ENCODE measurements around the gene PDZD11. TPM values are rescaled to one million over a fixed set of nuclear protein-coding genes. Genes with fewer than 3 reads are reported as not detected.
"Not testable (repeated sequence)": the region's sequence is repeated elsewhere in the genome, so short reads cannot be mapped to it uniquely, and the experiment has no call there.

PDZD11 gene
- total RNA-seq, 1 donor from 2014 or later: 31.5 TPM

DNA sequence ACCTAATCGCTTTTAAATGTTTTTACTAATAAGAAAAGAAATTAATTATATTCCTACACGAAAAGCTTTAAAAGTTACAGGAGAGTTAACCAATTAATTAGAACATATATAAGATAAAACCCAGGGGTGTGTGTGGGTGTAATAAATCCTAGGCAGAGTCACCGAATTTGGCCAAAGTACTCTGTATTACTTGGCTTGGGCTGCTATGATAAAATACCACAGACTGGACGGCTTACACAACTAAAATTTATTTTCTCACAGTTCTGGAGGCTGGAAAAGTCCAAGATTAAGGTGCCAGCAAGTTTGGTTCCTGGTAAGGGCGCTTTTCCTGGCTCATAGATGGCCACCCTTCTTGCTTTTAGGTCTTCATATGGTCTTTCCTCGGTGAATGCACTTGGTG, 44.8 kb downstream of the PDZD11 start:
- no peak for DNase-seq (ENCODE audit: low read depth)
- TF ChIP-seq, protein P1, sequence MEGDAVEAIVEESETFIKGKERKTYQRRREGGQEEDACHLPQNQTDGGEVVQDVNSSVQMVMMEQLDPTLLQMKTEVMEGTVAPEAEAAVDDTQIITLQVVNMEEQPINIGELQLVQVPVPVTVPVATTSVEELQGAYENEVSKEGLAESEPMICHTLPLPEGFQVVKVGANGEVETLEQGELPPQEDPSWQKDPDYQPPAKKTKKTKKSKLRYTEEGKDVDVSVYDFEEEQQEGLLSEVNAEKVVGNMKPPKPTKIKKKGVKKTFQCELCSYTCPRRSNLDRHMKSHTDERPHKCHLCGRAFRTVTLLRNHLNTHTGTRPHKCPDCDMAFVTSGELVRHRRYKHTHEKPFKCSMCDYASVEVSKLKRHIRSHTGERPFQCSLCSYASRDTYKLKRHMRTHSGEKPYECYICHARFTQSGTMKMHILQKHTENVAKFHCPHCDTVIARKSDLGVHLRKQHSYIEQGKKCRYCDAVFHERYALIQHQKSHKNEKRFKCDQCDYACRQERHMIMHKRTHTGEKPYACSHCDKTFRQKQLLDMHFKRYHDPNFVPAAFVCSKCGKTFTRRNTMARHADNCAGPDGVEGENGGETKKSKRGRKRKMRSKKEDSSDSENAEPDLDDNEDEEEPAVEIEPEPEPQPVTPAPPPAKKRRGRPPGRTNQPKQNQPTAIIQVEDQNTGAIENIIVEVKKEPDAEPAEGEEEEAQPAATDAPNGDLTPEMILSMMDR (IDR thresholded peaks at IDR 0.05; ENCODE audit: insufficient read depth, low read length, poor library complexity, severe bottlenecking): no peak
- H3K36me3 ChIP-seq (ENCODE audit: control insufficient read depth, insufficient read depth, low read length): no peaks in the 10 kb centered on the region
- no peaks in the 10 kb centered on the region for H3K27me3 ChIP-seq (ENCODE audit: control insufficient read depth, insufficient read depth, low read length)
- H3K4me3 ChIP-seq (ENCODE audit: low read depth, low read length): no peak overlapping the region

DNA sequence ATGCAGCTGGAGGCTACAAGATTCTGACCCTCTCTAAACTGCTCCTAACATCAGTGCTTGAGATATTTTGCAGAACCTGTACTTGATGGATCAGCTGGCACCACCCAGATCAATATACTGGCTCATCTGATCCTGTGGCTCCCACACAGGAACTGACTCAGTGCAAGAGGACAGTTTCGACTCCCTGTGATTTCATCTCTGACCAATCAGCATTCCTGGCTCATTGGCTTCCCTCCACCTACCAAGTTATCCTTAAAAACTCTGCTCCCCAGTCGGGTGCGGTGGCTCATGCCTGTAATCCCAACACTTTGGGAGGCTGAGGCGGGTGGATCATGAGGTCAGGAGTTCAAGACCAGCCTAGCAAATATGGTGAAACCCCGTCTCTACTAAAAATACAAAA, 46.1 kb downstream of the PDZD11 start:
- not testable (repeated sequence) for H3K36me3 ChIP-seq (ENCODE audit: control insufficient read depth, insufficient read depth, low read length); H3K27me3 ChIP-seq (ENCODE audit: control insufficient read depth, insufficient read depth, low read length); DNase-seq (ENCODE audit: low read depth); H3K4me3 ChIP-seq (ENCODE audit: low read depth, low read length)

DNA sequence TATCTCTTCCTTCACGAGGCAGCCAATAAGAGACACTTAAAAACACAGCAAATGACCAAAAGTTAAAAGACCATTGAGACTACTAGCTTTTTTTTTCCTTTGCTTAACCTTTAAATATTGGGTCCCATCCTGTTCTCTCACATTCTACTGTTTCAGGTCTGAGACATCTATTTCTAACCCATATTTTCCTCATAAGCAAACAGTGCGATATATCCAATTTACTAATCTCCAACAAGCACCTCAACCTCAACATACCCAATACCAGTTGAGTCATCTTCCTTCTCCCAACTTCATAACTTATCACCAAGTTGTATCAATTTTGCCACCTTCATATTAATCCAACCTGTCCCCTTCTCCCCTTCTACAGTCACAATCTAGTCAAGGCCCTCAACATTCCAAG, 48.2 kb downstream of the PDZD11 start:
- TF ChIP-seq, protein P1 (IDR thresholded peaks at IDR 0.05; ENCODE audit: insufficient read depth, low read length, poor library complexity, severe bottlenecking): no peak
- DNase-seq (ENCODE audit: low read depth): no peak
- Histone ChIP-seq H3K4me3 (ENCODE audit: low read depth, low read length) (no peak overlapping the region), H3K27me3 (ENCODE audit: control insufficient read depth, insufficient read depth, low read length) (no peaks in the 10 kb centered on the region), H3K36me3 (ENCODE audit: control insufficient read depth, insufficient read depth, low read length) (no peaks in the 10 kb centered on the region)

DNA sequence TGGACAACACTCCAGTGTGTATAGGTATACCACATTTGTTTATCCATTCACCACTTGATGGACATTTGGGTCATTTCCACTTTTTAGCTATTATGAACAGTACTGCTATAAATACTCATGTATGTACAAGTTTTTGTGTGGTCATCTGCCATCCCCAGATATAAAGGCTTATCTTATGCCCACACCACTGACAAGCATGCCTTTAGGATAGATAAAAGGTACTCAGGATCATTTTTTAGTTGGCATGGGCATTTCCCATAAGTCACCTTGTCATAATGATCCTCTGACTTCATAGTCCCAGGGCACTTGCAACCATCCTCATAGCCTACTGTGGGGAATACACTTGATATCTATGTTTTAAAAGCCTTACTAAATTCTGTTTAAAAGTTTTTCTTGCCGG, 49.0 kb downstream of the PDZD11 start:
- no peak for DNase-seq (ENCODE audit: low read depth)
- no peaks in the 10 kb centered on the region for H3K36me3 ChIP-seq (ENCODE audit: control insufficient read depth, insufficient read depth, low read length)
- no peaks in the 10 kb centered on the region for H3K27me3 ChIP-seq (ENCODE audit: control insufficient read depth, insufficient read depth, low read length)
- TF ChIP-seq, protein P1 (IDR thresholded peaks at IDR 0.05; ENCODE audit: insufficient read depth, low read length, poor library complexity, severe bottlenecking): no peak
- H3K4me3 ChIP-seq (ENCODE audit: low read depth, low read length): no peak overlapping the region

Other genes with a start within 250 kb of the PDZD11 start
- gene AWAT2, start 240.0 kb downstream of the PDZD11 start, total RNA-seq: not detected in 2 replicates
- gene OTUD6A, start 227.5 kb downstream of the PDZD11 start, total RNA-seq: not detected in 2 replicates
- gene IGBP1, start 156.5 kb downstream of the PDZD11 start, total RNA-seq: 54.7 and 64.2 TPM in 2 replicates
- gene DGAT2L6, start 112.4 kb downstream of the PDZD11 start, total RNA-seq: not detected in 2 replicates
- not detected in 2 replicates for gene AWAT1, start 55.3 kb downstream of the PDZD11 start, total RNA-seq
- gene P2RY4, start 29.7 kb downstream of the PDZD11 start, total RNA-seq: not detected in 2 replicates
- not detected in 2 replicates for gene ARR3, start 21.6 kb downstream of the PDZD11 start, total RNA-seq
- gene RAB41, start 7.8 kb downstream of the PDZD11 start, total RNA-seq: not detected in 2 replicates
- gene KIF4A, start 177 bp upstream of the PDZD11 start, total RNA-seq: 3.4 and 4.8 TPM in 2 replicates
- gene GDPD2, start 133.4 kb upstream of the PDZD11 start, total RNA-seq: 0.07 TPM in 1 of 2 replicates, not detected in the other
- 35.5 and 37.6 TPM in 2 replicates for gene DLG3, start 154.9 kb upstream of the PDZD11 start, total RNA-seq